NT2/D1 (cell line): ENCODE measurements around the gene RAF1.

ENCODE experiments used
- SUZ12 ChIP-seq: IDR thresholded peaks from 2 replicates; pipeline ENCODE4 v1.6.1; 2011; ENCODE audit not compliant: insufficient read length, insufficient read depth; ENCODE audit errors: extremely low read depth
- YY1 ChIP-seq: IDR thresholded peaks from 2 replicates; pipeline ENCODE4 v1.6.1; 2011; ENCODE audit not compliant: insufficient read length, insufficient read depth
- ZNF274 ChIP-seq: IDR thresholded peaks from 2 replicates; pipeline ENCODE4 v1.6.1; 2011; ENCODE audit warnings: mild to moderate bottlenecking, low read depth, low read length

- no peak for TF ChIP-seq YY1
- no peak for TF ChIP-seq ZNF274
- no peak for TF ChIP-seq SUZ12
Observed at GRCh38 chr3:12695916-12696315, 32.0 kb upstream of the RAF1 start.
